Hematopoietic multipotent progenitor cell treated with erythropoietin and hydrocortisone succinate and interleukin-3 and kit ligand, for 6 days (in vitro differentiated cells): ENCODE results near the gene MEIS2.
A peak's percentile ranks its signal among the peaks of the same experiment; 100 is the strongest.

Experiments used
- DNase-seq: peaks from one replicate; pipeline ENCODE4 v3.0.0-alpha.2; 2015

Gene MEIS2

DNA sequence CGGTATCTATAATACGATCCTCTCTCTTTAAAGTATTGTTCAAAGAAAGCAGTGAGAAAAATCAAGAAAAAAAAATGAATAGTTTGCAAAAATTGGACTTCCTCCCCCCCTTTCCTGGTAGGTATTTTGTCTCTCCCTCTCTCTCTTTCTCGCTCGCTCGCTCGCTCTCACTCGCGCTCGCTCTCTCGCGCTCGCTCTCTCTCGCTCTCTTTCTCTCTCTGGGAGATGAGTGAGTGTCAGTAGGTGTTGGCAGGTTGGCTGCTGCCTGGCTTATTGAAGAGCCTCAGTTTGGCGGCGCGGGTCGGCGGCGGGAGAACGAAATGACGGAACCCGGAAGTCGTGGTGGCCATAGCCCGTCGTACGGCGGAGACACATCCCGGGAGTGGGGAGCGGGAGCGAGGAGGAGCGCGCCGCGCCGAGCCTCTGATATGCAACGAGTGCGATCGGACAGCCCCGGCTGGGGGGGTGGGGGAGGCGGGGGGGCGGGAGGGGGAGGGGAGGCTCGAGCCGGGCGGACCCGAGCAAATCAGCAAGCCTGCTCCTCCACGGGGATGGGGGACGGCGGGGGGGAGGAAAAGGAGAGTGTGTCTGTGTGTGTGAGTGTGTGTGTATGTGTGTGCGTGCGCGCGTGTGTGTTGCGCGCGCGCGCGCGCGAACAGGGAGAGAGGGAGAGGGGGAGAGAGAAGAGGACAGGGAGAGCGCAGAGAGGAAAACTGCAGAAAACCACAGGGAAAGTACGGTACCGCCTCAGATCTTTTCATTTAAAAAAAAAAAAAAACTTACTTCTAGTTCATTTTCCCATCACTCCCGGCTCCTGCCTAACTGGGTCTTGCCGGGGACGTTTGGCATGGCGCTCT, at the start of gene MEIS2:
MEIS2 (minus strand) TSS at position 441 of the 857 bp plus-strand sequence. CDS start 1,083 bp downstream, outside the sequence.
- peak; percentile 58 for DNase-seq

DNA sequence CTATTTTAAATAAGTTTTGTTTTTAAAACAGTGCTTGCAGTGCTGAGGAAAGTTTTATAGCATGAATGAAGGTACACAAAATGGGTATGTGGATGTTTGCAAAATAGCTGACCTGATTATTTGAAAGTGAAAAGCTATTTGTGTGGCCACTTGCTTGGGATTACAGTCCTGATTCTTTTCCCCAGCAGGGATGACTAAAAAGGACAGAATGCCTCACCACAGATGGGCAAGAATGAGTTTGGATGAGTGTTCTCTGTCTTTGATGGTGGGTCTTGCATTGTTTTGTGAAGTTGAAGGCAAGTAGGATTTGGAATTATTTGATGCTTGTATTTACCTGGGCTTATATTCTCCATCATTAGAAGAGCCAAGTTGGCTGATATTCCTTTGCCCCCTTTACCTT, 48.8 kb upstream of the MEIS2 start:
- DNase-seq: no peak

DNA sequence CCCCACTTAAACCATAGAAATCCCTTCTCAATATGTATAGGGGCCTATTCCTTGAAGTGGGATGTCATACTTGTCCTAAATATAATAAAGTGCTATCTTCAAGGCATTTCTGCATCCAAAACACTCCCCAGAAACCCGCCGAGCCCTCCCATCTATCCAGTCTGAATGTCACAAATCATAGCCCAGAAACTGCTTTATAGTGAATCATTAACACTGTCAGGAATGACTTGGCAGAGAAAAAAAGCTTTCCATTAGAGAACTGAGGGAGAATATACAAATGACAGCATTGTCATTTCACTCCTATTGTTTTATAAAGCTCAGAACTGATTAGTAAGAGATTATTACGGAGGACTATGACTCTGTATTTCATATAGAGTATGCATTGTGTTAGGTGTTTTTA, 48.4 kb upstream of the MEIS2 start:
- DNase-seq: no peak

DNA sequence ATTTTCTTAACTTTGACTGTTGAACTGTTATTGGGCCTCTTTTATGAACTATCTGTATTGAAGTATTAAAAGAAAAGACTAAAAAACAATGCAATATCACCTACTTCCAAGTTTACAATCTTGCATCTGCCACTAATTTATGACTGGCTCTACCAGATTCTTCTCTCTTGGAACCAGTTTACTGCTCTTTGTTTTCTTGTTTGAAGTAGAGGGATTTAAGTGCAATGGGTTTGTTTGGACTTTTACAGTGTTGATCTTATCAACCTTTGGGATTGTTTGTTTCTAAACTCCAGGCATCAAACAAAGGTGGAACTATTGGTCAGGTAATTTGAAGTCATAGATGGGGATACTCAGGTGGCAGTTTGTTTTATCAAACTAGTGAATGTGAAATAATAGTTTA, 43.0 kb upstream of the MEIS2 start:
- DNase-seq: no peak

DNA sequence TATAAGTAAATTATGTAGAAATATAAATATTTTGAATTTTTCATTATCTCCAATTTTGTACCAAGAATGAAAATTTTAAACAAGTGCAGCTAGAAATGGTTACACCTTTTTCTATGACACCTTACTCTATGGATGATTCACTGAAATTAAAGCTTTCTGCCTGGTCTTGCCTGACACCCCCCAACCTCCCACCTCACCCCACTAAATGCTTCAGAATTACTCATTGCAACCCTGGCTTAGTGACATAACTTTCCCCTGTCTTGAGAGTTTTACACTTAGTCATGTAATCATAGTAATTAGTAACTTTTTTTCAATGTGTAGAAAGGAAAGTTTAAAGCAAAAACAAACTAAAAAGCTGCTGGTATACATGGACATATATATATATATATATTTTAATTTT, 42.0 kb upstream of the MEIS2 start:
- DNase-seq: no peak

DNA sequence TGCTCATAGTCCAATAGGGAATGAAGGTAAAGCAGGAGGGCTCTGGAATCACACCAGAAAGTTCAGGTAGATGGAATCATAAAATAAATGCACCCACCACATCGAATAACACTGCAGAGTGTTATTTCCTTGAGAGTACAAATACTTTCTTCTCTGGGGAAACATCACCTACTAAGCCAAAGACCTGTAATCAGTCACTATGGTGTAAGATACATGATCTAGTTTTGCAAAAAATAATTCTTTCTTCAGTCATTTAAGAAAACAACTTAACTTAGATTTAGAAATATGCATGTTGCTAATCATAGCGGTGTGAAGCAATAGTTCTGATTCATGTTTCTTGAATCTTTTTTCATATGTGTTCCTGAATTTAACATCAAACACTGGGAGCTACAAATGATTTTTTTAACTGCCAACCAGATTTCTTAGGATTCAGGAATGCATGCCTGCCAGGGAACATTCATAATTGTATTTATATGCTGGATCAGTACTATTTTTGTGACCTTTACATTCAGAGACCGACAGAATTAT, 40.2 kb upstream of the MEIS2 start:
- no peak for DNase-seq

DNA sequence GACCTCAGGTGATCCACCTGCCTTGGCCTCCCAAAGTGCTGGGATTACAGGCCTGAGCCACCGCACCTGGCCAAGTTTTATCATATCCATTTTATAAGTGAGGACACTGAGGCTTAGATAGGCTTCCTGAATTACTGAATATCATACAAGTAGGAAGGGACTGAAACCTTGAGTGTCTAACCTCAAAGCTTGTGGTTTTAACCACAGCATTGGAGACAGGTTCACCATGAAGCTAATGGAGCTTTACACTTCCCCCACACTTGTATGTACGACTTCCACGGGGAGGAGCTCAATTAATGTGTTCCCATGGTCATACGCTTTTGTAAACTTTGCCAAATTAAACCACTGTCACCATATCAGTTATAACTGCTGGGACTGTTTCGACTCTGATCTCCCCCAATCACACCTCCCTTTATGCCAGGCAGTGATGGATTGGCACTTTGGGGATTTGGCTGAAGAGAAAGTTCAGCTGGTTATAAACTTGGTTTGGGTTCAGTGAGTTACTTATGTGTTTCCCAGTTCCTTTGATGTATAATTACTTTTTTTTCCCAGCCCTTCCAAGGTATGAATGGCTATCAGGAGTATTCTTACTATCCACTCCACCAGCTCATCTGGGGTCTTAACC, 38.4 kb upstream of the MEIS2 start:
- no peak for DNase-seq

DNA sequence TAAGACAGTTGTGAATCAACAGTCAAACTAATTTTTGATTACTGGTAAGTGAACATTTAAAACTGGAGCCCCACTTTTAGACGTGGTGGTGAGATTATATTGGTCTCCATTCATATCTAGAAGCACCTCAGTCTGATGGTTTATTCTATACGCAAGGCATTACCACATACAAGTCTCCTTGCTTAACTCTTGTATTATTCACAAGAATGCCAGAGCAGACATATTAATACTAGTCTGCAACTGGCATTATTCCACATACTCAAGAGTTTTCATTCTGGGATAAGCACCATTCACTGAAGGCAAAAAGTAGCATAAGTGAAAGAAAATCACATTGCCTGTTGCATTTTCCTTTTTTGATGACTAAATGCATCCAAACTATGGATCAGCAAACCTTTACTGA, 36.9 kb upstream of the MEIS2 start:
- DNase-seq: no peak

DNA sequence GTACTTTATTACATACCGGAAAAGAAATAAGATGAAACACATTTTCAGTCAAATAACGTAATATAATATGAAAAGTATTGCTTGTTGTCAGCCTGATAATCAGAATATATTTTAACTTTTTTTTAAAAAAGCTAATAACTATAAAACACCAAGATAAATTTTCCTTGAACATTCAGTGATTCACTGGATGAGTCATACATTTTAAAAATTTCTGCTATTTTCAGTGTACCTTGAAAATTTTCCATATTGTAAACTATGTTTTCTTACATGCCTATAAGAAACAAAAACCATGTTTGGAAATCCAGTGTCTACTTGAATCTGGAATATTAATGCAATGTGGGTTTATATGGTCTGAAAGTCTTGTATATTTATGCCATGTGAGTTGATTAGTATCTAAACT, 36.3 kb upstream of the MEIS2 start:
- DNase-seq: no peak

DNA sequence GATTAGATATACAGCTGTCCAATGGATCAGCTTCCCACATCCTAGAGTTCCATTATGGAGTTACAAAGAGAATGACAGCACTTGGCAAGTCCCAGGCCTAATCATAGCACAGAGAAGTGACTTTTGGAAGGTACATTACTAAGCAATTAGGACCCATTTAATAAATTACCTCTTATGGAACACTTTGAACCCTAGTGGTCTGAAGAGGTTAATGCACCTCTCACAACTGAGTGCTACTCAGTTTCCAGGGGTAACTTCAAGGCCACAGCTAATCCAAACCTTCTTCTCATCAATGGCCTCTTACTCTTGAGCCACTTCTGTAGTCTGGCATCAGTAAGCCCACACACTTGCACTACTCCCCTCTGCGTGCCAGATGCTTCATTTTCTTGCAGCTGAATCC, 34.9 kb upstream of the MEIS2 start:
- DNase-seq: peak; percentile 44

DNA sequence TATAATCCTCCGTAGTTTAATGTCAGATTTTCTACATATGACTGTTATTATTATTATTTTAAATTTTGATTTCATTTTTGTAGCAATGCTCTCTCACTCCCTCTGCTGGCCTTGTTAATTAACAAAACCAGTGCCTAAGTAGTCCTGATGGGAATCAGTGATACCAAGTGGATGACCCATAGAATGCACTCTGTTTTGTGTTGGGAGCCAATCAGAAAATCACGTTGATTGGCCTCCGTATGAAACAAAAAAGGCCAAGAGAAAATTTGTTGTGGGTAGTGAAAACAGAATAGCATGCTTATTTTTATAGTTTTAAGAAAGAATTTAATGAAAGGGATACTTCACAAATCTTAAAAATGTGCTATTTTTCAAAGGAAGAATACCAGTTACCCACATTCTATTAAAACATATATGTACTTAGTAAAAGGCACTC, 34.4 kb upstream of the MEIS2 start:
- DNase-seq: peak; percentile 59

DNA sequence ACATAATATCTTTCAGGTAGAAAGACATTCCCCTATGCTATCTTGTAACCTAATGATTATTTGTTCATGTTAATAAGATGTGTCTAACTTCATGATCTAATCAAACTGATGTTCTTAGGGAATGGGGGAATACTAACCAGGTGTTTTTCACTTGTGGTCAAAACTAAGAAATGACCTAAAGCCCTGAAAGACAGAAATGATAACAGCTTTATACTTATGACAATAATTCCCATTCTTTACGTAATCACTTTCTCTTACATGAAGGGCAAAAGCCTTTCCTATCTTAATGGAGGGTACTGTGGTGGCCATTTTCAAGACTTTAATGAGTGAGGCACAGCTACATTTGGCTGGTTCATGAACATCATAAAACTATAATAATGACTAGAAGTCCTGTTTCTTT, 33.9 kb upstream of the MEIS2 start:
- DNase-seq: no peak

DNA sequence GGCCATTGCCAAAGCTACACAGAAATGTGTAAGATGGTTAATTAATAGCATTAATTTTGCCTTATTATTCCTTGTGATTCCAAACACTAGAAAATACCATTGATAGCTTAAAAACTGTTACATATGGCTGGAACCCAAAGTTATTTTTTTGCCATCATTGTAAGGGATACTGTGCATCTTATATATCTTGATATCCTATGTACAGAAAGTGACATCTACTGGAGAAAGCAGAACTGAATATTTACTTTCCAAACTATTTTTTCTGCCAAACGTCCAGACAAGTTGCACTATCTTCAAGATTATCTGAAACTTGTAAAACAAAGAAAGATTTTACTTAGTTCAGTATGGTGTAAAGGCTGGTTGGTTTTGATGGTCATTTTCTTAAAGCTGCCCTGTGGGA, 33.3 kb upstream of the MEIS2 start:
- DNase-seq: no peak

DNA sequence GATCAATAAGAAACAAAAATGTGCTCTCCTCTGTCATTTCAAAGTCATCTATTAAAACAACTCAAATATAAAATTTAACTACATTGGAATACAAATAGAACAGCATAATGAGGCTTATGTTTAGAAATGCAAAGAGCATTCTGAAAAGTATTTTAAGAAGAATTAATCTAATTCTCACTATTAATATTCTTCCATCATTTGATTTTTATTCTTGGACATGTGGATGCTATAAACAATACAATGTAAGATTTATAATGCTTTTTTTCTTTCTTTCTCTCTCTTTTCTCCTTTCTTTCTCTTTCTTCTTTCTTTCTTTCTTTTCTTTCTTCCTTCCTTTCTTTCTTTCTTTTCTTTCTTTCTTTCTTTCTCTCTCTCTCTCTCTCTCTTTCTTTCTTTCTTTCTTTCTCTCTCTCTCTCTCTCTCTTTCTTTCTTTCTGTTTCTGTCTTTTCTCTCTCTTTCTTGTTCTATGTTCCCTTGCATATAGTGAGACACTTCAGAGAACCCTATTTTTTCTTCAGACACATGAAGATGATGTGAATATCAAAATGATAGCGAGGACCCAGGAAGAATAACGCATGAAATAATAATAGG, 32.6 kb upstream of the MEIS2 start:
- no peak for DNase-seq

DNA sequence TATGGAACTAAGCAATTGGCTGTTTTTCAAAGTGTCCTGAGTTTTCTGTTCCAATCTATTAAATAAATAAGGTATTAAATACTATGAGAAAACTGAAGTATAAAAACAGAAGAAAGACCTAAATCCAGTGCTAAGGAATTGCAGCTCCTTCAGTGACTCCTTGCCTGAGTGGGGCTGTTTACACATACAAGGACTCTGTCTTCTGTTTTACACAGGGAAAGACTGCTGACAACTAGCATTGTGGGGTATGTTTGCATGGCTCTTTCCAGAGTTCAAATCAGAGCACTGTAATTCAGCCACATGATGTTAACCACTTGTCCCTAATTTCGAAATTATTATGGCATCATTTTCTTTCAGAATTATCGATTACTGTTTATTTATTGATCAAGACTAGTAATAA, 31.3 kb upstream of the MEIS2 start:
- no peak for DNase-seq

DNA sequence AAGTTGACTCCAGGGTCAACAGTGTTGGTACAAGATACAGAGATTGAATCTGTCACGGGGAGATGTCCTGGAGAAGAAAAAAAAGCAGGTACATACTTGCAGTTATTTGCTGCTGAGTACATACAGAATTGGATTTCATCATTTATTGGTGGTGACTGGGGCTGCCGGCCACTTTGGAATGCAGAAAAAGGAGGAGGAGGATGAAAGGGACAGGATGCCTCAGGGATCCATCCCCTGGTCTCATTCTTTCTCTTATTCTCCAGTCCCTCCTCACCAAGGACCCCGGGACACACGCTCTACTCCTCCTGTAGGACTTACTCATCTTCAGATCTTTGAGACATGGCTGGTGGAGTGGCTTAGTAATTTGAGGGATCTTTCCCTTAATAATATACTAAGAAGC, 30.0 kb upstream of the MEIS2 start:
- no peak for DNase-seq

DNA sequence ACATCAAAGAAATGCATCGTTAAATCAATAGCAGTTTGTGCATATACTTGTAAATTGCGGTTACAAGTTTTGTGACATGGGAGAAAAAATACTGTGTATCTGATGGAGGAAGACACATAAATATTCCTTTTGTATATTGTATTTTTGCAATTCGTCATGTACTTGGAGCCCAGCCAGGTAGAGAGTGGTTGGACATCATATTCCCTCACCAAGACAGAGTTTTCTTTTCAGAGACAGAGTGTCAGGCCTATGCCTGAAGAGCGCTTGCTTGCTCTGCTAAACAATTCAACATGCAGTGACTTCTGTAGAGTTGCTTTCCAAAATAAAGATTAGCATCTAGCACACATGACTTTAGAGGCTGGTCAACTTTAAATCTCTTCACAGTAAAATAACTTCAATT, 24.8 kb upstream of the MEIS2 start:
- no peak for DNase-seq

DNA sequence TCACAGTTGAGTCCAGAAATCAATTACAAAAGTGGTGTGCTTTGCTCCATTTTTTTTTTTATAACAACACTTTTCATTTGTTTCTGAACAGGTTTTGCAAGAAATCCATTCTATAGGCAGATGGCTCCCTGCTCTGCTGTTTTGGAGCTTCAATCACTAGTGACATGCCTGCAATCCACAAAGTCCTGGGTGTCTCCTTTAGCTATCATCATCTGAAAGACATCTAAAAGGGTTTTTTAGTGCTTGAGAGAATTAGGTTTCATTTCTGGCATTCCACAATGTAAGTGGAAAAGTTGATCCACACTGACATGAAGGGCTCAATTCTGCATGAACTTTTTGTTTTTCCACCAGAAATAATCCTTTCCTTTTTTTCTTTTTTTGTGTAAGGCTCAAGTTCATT, 24.0 kb upstream of the MEIS2 start:
- no peak for DNase-seq

DNA sequence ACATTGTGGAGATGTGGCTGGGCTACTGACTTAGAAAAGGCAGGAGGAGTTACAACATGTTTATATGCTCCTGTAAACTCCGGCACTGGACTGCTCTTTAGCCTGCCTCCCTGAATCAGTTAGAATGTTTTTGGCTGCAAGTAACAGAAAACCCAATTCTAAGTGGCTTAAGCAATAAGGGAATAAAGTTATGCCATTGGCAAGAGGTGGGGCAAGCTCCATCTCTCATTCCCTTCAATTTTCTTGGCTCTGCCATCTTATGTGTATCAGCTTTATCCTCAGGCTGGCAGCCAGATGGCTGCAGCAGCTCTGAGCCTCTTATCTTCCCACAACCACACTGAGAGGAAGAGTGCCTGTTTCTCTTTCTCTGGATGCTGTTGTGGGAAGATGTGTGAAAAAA, 22.4 kb upstream of the MEIS2 start:
- DNase-seq: no peak

DNA sequence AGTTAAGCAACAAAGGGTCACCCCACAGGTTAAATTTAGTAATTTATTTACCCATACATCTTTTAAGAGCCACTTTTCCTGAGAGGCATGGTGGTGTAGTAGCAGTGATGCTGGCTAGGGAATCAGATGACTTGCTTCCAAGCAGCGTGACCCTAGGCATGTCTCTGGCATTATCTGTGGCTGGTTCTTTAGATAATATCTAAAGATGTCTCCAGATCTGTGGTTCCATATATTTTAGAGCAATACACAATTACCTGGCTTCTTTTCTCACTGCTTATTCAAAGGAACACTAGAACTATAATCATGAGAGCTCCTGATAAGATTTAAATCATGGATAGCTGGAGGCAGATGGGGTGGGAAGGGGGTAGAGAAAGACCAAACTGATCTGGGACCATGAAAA, 21.1 kb upstream of the MEIS2 start:
- no peak for DNase-seq

DNA sequence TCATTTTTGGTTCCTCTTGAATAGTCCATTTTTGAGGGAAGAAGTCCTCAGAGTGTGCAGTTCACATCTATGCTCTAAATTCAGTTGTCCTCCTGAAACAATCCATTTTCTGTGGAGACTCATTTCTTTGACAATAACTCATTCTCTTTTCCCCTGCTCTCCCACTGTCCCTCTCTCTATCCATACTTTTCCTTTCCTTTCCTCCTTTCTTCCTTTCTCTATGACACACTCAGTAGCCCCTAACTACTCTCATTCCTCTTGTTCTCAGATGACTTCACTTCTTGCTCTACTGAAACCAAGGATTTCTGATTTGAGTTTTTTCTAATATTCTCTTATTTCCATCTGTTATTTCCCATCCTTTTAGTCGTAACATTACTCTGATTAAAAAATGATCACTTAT, 16.7 kb upstream of the MEIS2 start:
- no peak for DNase-seq

DNA sequence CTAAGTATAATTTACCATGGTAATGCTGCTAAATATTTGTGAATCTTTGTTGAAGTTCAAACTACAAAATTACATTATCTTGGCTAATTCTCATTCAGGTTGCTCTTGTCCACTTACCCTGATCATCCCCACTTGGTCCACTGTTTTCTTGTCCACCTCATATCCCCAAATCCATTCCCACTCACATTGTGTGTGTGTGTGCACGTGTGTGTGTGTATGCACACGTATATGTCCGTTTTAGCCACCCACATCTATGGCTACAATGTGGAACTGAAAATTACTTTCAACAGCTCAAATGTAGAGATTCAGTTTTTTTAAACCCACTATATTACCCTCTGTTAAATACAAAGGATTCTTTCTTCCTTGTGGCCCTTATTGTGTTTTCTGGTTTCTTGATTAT, 15.2 kb upstream of the MEIS2 start:
- DNase-seq: no peak

DNA sequence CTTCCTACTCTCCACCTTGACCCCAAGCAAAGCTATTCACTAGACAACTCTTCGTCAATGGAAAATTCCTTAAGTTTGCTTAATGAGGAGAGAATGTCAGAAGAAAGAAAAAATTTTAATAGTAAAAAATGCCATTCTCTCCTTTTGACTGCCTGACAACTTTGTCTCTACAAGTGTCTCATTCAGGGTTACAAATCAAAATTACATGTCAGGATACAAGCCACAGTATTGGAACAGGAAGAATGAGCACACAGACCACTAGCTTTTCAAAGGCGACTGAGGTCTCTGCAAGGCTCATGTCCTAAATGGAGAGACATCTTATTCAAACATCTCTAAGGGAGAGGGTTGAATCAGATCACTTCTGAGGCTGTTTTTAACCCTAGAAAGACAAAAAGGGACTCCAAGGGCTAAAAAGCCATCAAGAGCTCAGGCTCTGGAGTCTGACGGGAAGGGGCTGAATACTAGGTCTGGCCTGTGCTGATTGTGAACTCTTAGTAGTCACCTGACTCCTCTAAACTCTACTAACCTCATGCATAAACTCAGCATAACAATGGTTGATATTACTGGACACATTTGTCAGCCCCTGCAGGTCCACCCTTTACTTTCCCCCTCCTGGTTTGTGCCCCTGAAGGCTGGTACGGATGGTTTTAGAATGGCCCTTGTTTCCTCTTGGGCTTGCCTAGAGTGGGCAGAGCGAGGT, 12.8 kb upstream of the MEIS2 start:
- DNase-seq: no peak
